Measurements from ENCODE around the gene LAX1.
"Not testable (repeated sequence)": the region's sequence is repeated elsewhere in the genome, so short reads cannot be mapped to it uniquely, and the experiment has no call there.

Gene LAX1
- total RNA-seq = 43.6 to 71.5 reads per million in 2 donors

- DNase-seq = peak in 4 of 5 experiments; percentile 52 to 97 (median 72)
These were observed at the start of gene LAX1 for GRCh38 chr1:203765029-203765837. Gene LAX1 (plus strand): TSS chr1:203765183. CDS start chr1:203765566, 383 bp downstream.

- no peak for DNase-seq
These were observed 47.9 kb upstream of the LAX1 start for GRCh38 chr1:203717120-203717519.

GRCh38 chr1:203720242-203720641 lies 44.7 kb upstream of the LAX1 start:
- no peak for DNase-seq

GRCh38 chr1:203722909-203723308 lies 42.1 kb upstream of the LAX1 start:
- no peak for DNase-seq

GRCh38 chr1:203726417-203726867 lies 38.5 kb upstream of the LAX1 start:
- DNase-seq = no peak

GRCh38 chr1:203733009-203733863 lies 31.7 kb upstream of the LAX1 start:
- DNase-seq = no peak

- DNase-seq = no peak
These were observed 22.5 kb upstream of the LAX1 start for GRCh38 chr1:203742436-203742835.

GRCh38 chr1:203743091-203743571 lies 21.9 kb upstream of the LAX1 start:
- DNase-seq = no peak

GRCh38 chr1:203744075-203744972 lies 20.7 kb upstream of the LAX1 start:
- DNase-seq = peak in 2 of 5 experiments; percentile 47 to 74

- DNase-seq = no peak
These were observed 18.7 kb upstream of the LAX1 start for GRCh38 chr1:203746281-203746680.

GRCh38 chr1:203751051-203751450 lies 13.9 kb upstream of the LAX1 start:
- DNase-seq = no peak

GRCh38 chr1:203751618-203752361 lies 13.2 kb upstream of the LAX1 start:
- DNase-seq = not testable (repeated sequence)

GRCh38 chr1:203754455-203754864 lies 10.5 kb upstream of the LAX1 start:
- DNase-seq = peak in 1 of 5 experiments; percentile 47

GRCh38 chr1:203756036-203756435 lies 8.9 kb upstream of the LAX1 start:
- no peak for DNase-seq

GRCh38 chr1:203758749-203759148 lies 6.2 kb upstream of the LAX1 start:
- DNase-seq = not testable (repeated sequence)

GRCh38 chr1:203760506-203760905 lies 4.5 kb upstream of the LAX1 start:
- no peak for DNase-seq

- not testable (repeated sequence) for DNase-seq
These were observed 3.0 kb upstream of the LAX1 start for GRCh38 chr1:203761958-203762357.

GRCh38 chr1:203763505-203763904 lies 1.5 kb upstream of the LAX1 start:
- peak in 1 of 5 experiments; percentile 34 for DNase-seq

- peak in 1 of 5 experiments; percentile 36 for DNase-seq
These were observed 616 bp upstream of the LAX1 start for GRCh38 chr1:203764105-203765028.

- DNase-seq = peak in 1 of 5 experiments; percentile 60
These were observed 3.3 kb downstream of the LAX1 start for GRCh38 chr1:203768256-203768655.

Measured in T-helper 2 cell (primary cell).